Testis (tissue), 3 donors: ENCODE measurements around the gene GLYATL3. TPM values are rescaled to one million over a fixed set of nuclear protein-coding genes. Genes with fewer than 3 reads are reported as not detected.

Source experiments
- DNase-seq: peaks from one replicate; pipeline ENCODE4 v3.0.0-alpha.2; 2019
- H3K27ac ChIP-seq, 2 donors: fragments of 200-600 bp; sonication (generic); one replicate each; pipeline ENCODE4 v1.5.1; 2019
- H3K27me3 ChIP-seq: fragments of 200-600 bp; sonication (generic); one replicate; pipeline ENCODE4 v1.5.1; 2019
- H3K36me3 ChIP-seq: fragments of 200-600 bp; sonication (generic); one replicate; pipeline ENCODE4 v1.5.1; 2017; ENCODE audit warnings: low read depth; ENCODE audit errors: missing control alignments
- H3K4me1 ChIP-seq: fragments of 200-600 bp; sonication (generic); one replicate; pipeline ENCODE4 v1.5.1; 2019
- H3K4me3 ChIP-seq, 2 donors: fragments of 200-600 bp; sonication (generic); one replicate each; pipeline ENCODE4 v1.5.1; 2017 to 2019
- H3K9me3 ChIP-seq: fragments of 200-600 bp; sonication (generic); one replicate; pipeline ENCODE4 v1.5.1; 2017
- POLR2A ChIP-seq: fragments of 450-650 bp; IDR thresholded peaks from one replicate; pipeline ENCODE4 v1.6.1; 2017; ENCODE audit warnings: antibody characterized with exemption, mild to moderate bottlenecking, moderate library complexity
- WGBS, 2 donors: methylation state at CpG; one replicate each; pipeline ENCODE4 v1.1.5; 2018; 5-methylcytosine and 5-hydroxymethylcytosine counted together
- intact Hi-C: fragments of 100-400 bp; cut with DNase I; formaldehyde crosslinking; loops from one replicate; pipeline ENCODE4 v1.15.1; 2023; ENCODE audit warnings: low total_unique reads
- polyA plus RNA-seq: library from polyadenylated mRNA; stranded (reverse); fragments of 350-450 nt; fragmentation: Illumina TruSeq; extraction: RNeasy Lipid Tissue Mini Kit (QIAGEN cat#74804); gene quantifications from one replicate; pipeline ENCODE4 v1.2.3, GENCODE V29; 2014; ENCODE audit warnings: low read depth, low replicate concordance; ENCODE audit not compliant: insufficient read depth
- total RNA-seq, 2 donors: library from RNA; depleted of rRNA; stranded (reverse); fragments of >200 nt; gene quantifications; one replicate each; pipeline ENCODE4 v1.2.3, GENCODE V29; 2016
- TF ChIP-seq, protein P1 (sequence below), 3 experiments: fragments of 450-650 bp in 2 of 3; fragments of 200-600 bp in 1 of 3; sonication (generic) in 1 of 3; IDR thresholded peaks; one replicate each; pipeline ENCODE4 v1.5.1; 2016 to 2019; ENCODE audit warnings: antibody characterized with exemption in 3 of 3, mild to moderate bottlenecking in 2 of 3, moderate library complexity in 1 of 3

The GLYATL3 gene
- total and polyA plus RNA-seq, 3 donors from 2014 or later: not detected

DNA sequence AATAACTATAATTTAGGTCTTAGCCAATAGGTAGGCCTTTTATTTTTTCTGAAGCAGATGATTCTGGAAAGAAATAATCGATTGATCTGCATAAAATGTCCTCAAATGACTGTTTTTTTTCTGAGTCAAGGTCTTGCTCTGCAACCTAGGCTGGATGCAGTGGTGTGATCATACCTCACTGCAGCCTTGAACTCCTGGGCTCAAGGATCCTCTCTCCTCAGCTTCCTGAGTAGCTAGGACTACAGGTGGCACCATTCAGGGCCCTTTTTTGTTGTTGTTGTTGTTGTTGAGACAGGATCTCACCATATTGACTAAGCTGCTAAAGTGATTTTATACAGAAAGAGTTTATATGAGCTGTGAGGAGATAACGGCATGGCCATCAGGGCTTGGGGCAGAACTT, 18.2 kb downstream of the GLYATL3 start:
- intact Hi-C loops: no loop called here
- Histone ChIP-seq H3K4me1 (no peaks in the 10 kb centered on the region), H3K27ac (no peak overlapping the region), H3K4me3 (no peak overlapping the region), H3K9me3 (no peaks in the 10 kb centered on the region), H3K36me3 (no peaks in the 10 kb centered on the region), H3K27me3 (no peaks in the 10 kb centered on the region)
- no peak for DNase-seq
- TF ChIP-seq, protein P1, sequence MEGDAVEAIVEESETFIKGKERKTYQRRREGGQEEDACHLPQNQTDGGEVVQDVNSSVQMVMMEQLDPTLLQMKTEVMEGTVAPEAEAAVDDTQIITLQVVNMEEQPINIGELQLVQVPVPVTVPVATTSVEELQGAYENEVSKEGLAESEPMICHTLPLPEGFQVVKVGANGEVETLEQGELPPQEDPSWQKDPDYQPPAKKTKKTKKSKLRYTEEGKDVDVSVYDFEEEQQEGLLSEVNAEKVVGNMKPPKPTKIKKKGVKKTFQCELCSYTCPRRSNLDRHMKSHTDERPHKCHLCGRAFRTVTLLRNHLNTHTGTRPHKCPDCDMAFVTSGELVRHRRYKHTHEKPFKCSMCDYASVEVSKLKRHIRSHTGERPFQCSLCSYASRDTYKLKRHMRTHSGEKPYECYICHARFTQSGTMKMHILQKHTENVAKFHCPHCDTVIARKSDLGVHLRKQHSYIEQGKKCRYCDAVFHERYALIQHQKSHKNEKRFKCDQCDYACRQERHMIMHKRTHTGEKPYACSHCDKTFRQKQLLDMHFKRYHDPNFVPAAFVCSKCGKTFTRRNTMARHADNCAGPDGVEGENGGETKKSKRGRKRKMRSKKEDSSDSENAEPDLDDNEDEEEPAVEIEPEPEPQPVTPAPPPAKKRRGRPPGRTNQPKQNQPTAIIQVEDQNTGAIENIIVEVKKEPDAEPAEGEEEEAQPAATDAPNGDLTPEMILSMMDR (IDR thresholded peaks at IDR 0.05): no peak
- no peak for TF ChIP-seq POLR2A
- 87 to 90% methylated on average over 2 of the region's 2 CpGs for WGBS, 2 donors

DNA sequence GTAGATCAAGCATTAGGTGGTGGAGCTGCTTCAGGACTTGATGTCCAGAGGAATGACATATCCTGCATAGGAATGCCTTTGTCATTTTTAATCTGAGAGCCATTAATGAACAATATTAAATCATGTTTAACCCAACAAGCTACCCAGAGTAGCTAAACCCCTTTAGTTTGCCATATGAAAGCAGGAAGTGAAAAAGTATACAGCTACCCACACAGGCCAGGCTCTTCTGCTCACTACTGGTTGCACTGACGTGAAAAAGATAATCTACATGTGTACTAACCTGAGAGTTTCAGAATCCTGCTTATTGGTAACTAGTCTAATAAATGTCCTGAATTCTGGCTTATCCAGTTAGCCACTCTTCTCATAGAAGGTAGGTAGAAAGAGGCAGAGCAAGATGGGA, 19.9 kb downstream of the GLYATL3 start:
- no peak for TF ChIP-seq POLR2A
- TF ChIP-seq, protein P1 (IDR thresholded peaks at IDR 0.05): no peak
- intact Hi-C loops: no loop called here
- H3K36me3 ChIP-seq: no peaks in the 10 kb centered on the region
- no peak overlapping the region for H3K4me3 ChIP-seq
- H3K4me1 ChIP-seq: no peaks in the 10 kb centered on the region
- no peaks in the 10 kb centered on the region for H3K27me3 ChIP-seq
- 81% methylated on average over 1 of the region's 1 CpG for WGBS, 2 donors
- no peak overlapping the region for H3K27ac ChIP-seq
- H3K9me3 ChIP-seq: no peaks in the 10 kb centered on the region
- no peak for DNase-seq

DNA sequence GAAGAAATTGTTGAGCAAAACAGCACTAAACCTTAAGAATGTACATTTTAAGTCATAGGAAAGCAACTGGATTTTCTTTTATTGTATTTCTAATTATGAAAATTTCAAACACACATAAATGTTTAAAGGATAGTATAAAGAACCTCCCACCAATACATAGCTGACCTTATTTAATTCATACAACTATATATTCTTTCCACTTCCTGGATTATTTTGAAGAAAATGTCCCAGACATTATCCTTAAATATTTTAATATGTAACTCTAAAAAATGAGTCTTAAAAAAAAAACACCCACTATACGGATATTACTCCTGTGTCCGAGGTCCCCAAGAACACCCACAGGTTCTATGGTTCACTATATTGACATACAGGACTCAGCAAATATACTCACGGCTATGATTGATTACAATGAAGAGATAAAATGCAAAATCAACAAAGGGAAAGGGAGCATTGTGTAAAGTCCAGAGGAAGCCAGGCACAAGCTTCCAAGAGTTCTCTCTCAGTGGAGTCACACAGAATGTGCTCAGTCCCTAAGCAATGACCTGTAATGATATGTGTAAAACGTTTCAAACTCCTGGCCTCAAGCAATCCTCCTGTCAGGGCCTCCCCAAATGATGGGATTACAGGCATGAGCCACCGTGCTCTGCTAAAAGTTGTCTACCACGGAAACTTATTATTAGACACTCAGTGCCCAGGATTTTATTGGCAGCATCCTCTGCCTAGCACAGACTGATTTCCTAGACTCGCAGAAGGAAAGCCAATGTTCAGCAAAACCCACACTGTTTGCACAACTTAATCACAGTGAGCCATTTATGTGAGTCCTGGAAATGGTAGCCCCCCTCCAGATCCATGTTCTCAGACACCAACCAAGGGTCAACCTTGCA, 23.2 kb downstream of the GLYATL3 start:
- Histone ChIP-seq H3K4me1 (no peaks in the 10 kb centered on the region), H3K4me3 (no peak overlapping the region), H3K9me3 (no peaks in the 10 kb centered on the region), H3K36me3 (no peaks in the 10 kb centered on the region), H3K27me3 (no peaks in the 10 kb centered on the region), H3K27ac (no peak overlapping the region)
- WGBS, 2 donors: 78 to 81% methylated on average over 7 of the region's 7 CpGs
- intact Hi-C loops: no loop called here
- no peak for DNase-seq
- TF ChIP-seq, protein P1 (IDR thresholded peaks at IDR 0.05): no peak
- TF ChIP-seq POLR2A: no peak

DNA sequence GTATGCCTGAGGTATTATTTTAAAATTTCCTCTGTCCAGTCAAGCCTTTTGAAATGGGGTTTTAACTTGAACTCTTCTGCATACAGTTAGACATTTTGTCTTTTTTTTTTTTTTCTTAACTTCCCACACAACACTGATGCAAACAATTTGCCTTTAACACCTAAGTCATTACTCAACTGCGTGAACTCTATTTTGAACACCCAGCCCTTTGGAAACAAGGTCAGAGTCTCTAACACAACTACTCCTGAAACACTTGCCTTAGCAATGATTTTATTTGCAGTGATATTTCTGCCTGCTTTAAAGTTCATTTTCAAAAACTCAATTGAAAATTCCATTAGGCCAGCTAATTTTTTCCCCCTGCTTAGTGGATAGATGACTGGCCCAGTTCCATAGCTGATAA, 24.2 kb downstream of the GLYATL3 start:
- Histone ChIP-seq H3K27ac (no peak overlapping the region), H3K4me3 (no peak overlapping the region), H3K4me1 (no peaks in the 10 kb centered on the region), H3K27me3 (no peaks in the 10 kb centered on the region), H3K36me3 (no peaks in the 10 kb centered on the region), H3K9me3 (no peaks in the 10 kb centered on the region)
- intact Hi-C loops: no loop called here
- no peak for DNase-seq
- TF ChIP-seq POLR2A: no peak
- TF ChIP-seq, protein P1 (IDR thresholded peaks at IDR 0.05): no peak
- WGBS, 2 donors: 83 to 86% methylated on average over 1 of the region's 1 CpG

DNA sequence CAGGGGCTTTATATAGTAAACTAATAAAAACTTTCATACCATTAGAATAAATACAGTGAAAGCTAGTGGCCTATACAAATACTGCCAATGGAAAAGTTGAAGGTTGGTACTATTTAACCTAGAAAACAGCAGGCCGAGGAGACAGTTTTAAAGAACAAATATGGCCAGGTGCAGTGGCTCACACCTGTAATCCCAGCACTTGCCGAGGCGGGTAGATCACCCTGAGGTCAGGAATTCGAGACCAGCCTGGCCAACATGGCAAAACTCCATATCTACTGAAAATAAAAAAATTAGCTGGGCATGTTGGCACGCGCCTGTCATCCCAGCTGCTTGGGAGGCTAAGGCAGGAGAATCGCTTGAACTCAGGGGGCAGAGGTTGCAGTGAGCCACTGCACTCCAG, 24.8 kb downstream of the GLYATL3 start:
- no peak overlapping the region for H3K4me3 ChIP-seq
- DNase-seq: no peak
- no peak overlapping the region for H3K27ac ChIP-seq
- H3K9me3 ChIP-seq: no peaks in the 10 kb centered on the region
- H3K36me3 ChIP-seq: no peaks in the 10 kb centered on the region
- TF ChIP-seq, protein P1 (IDR thresholded peaks at IDR 0.05): no peak
- TF ChIP-seq POLR2A: no peak
- 85 to 89% methylated on average over 7 of the region's 7 CpGs for WGBS, 2 donors
- H3K27me3 ChIP-seq: no peaks in the 10 kb centered on the region
- no peaks in the 10 kb centered on the region for H3K4me1 ChIP-seq
- intact Hi-C loops: no loop called here
